Measurements from ENCODE around the gene SH3GLB1. TPM values are rescaled to one million over a fixed set of nuclear protein-coding genes. Genes with fewer than 3 reads are reported as not detected.

Gene SH3GLB1
- total RNA-seq, 1 experiment from 2014 or later, result 45.9 TPM

GRCh38 chr1:86765674-86766073 lies 61.3 kb downstream of the SH3GLB1 start:
- H3K36me3 ChIP-seq (ENCODE audit: insufficient read depth, low read length, poor library complexity, severe bottlenecking), result no peaks in the 10 kb centered on the region
- intact Hi-C loops (cut with micrococcal nuclease; ENCODE audit: unreplicated experiment), result no loop called here

GRCh38 chr1:86768554-86768953 lies 64.2 kb downstream of the SH3GLB1 start:
- Histone ChIP-seq H3K9me3 (ENCODE audit: low read depth, low read length, poor library complexity, severe bottlenecking) (peaks cover 4% of the 10 kb centered on the region), H3K27me3 (replicated peaks; ENCODE audit: insufficient read depth, low read depth, low read length, poor library complexity) (no peaks in the 10 kb centered on the region), H3K4me3 (ENCODE audit: low read depth, low read length, poor library complexity, severe bottlenecking) (no peak overlapping the region), H3K4me1 (ENCODE audit: insufficient read depth, low read length, poor library complexity, severe bottlenecking) (peaks cover 7% of the 10 kb centered on the region), H3K36me3 (ENCODE audit: insufficient read depth, low read length, poor library complexity, severe bottlenecking) (no peaks in the 10 kb centered on the region), H3K27ac (ENCODE audit: low read depth, low read length, poor library complexity, severe bottlenecking) (no peak overlapping the region)
- TF ChIP-seq CTCF (conservative IDR thresholded peaks at IDR 0.05; ENCODE audit: low read depth, low read length) (no peak), EZH2 (IDR thresholded peaks at IDR 0.05; ENCODE audit: borderline replicate concordance, low read depth, low read length, poor library complexity, severe bottlenecking) (no peak)
- intact Hi-C loops (cut with micrococcal nuclease; ENCODE audit: unreplicated experiment), result no loop called here
- CTCF ChIA-PET, result no interaction called here
- DNase-seq (ENCODE audit: low spot score), result no peak
- BruUV-seq (replicated peaks), result no TSS peak
- POLR2A ChIA-PET (ENCODE audit: low non-redundant PET), result no interaction called here

More at GRCh38 chr1:86765674-86766073, 61.3 kb downstream of the SH3GLB1 start:
- Histone ChIP-seq H3K4me1 (ENCODE audit: insufficient read depth, low read length, poor library complexity, severe bottlenecking) (no peaks in the 10 kb centered on the region), H3K4me3 (ENCODE audit: low read depth, low read length, poor library complexity, severe bottlenecking) (no peak overlapping the region), H3K27ac (ENCODE audit: low read depth, low read length, poor library complexity, severe bottlenecking) (no peak overlapping the region), H3K9me3 (ENCODE audit: low read depth, low read length, poor library complexity, severe bottlenecking) (peaks cover 4% of the 10 kb centered on the region), H3K27me3 (replicated peaks; ENCODE audit: insufficient read depth, low read depth, low read length, poor library complexity) (no peaks in the 10 kb centered on the region)
- ChIA-PET POLR2A (ENCODE audit: low non-redundant PET) (no interaction called here), CTCF (no interaction called here)
- no peak for DNase-seq (ENCODE audit: low spot score)
- no peak for TF ChIP-seq EZH2 (IDR thresholded peaks at IDR 0.05; ENCODE audit: borderline replicate concordance, low read depth, low read length, poor library complexity, severe bottlenecking)
- no peak for TF ChIP-seq CTCF (conservative IDR thresholded peaks at IDR 0.05; ENCODE audit: low read depth, low read length)
- no TSS peak for BruUV-seq (replicated peaks)

- ChIA-PET CTCF (no interaction called here), POLR2A (ENCODE audit: low non-redundant PET) (no interaction called here)
- intact Hi-C loops (cut with micrococcal nuclease; ENCODE audit: unreplicated experiment), result no loop called here
- Histone ChIP-seq H3K27ac (ENCODE audit: low read depth, low read length, poor library complexity, severe bottlenecking) (no peak overlapping the region), H3K4me3 (ENCODE audit: low read depth, low read length, poor library complexity, severe bottlenecking) (no peak overlapping the region), H3K4me1 (ENCODE audit: insufficient read depth, low read length, poor library complexity, severe bottlenecking) (peaks cover 12% of the 10 kb centered on the region), H3K9me3 (ENCODE audit: low read depth, low read length, poor library complexity, severe bottlenecking) (peaks cover 4% of the 10 kb centered on the region), H3K27me3 (replicated peaks; ENCODE audit: insufficient read depth, low read depth, low read length, poor library complexity) (no peaks in the 10 kb centered on the region), H3K36me3 (ENCODE audit: insufficient read depth, low read length, poor library complexity, severe bottlenecking) (no peaks in the 10 kb centered on the region)
- no peak for DNase-seq (ENCODE audit: low spot score)
- no peak for TF ChIP-seq CTCF (conservative IDR thresholded peaks at IDR 0.05; ENCODE audit: low read depth, low read length)
- no peak for TF ChIP-seq EZH2 (IDR thresholded peaks at IDR 0.05; ENCODE audit: borderline replicate concordance, low read depth, low read length, poor library complexity, severe bottlenecking)
- no TSS peak for BruUV-seq (replicated peaks)
Measured at GRCh38 chr1:86769065-86769464, 64.7 kb downstream of the SH3GLB1 start.
